ENCODE measurements around the gene NDFIP1. TPM values are rescaled to one million over a fixed set of nuclear protein-coding genes. Genes with fewer than 3 reads are reported as not detected.

NDFIP1 gene
- total RNA-seq, 4 donors from 2014 or later: 37.1 to 63.5 (median 42.5) TPM

DNA sequence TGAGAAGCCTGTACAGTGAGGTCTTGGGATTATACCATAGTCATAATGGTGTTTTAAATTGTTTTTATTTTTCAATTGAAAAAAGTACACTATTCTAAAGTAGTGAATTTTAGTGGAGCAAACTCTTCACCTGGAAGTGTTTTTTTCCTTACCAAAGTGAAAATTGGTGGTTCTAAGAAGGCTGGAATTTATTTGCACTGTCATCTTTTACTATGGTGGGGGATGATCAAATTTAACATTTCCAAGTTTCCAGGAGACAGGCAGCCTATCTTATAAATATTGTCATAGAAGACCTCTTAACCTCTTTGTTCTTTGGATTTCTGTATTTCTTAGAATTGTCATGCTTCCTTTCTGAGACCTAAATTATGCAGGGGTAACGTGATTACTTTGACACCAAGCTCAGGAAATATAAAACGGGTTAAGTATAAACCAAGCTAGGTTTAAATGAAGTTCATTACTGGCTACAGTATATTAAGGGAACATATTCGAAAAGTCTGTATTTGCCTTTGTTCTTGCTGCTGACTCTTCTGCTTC, 20.2 kb downstream of the NDFIP1 start:
- no peaks in the 10 kb centered on the region for H3K9me3 ChIP-seq
- ATAC-seq (no peak), DNase-seq (no peak)
- in situ Hi-C loops (cut with MboI; ENCODE audit: low sequenced_read_pairs in 4 of 4): loop anchor here (25.0 kb wide), 1 partner anchor 441 kb away; the partner anchor contains the start of gene ARAP3 (in 4 of the 4)
- H3K36me3 ChIP-seq: peaks cover 0 to 8% of the 10 kb centered on the region in 2 donors
- H3K4me1 ChIP-seq: peaks cover 14 to 17% of the 10 kb centered on the region in 2 donors
- intact Hi-C loops (cut with DNase I; ENCODE audit: low total_unique reads): no loop called here
- TF ChIP-seq, protein P1, sequence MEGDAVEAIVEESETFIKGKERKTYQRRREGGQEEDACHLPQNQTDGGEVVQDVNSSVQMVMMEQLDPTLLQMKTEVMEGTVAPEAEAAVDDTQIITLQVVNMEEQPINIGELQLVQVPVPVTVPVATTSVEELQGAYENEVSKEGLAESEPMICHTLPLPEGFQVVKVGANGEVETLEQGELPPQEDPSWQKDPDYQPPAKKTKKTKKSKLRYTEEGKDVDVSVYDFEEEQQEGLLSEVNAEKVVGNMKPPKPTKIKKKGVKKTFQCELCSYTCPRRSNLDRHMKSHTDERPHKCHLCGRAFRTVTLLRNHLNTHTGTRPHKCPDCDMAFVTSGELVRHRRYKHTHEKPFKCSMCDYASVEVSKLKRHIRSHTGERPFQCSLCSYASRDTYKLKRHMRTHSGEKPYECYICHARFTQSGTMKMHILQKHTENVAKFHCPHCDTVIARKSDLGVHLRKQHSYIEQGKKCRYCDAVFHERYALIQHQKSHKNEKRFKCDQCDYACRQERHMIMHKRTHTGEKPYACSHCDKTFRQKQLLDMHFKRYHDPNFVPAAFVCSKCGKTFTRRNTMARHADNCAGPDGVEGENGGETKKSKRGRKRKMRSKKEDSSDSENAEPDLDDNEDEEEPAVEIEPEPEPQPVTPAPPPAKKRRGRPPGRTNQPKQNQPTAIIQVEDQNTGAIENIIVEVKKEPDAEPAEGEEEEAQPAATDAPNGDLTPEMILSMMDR (IDR thresholded peaks at IDR 0.05 in 4 of 5, conservative IDR thresholded peaks at IDR 0.05 in 1 of 5): no peak
- no peak for TF ChIP-seq POLR2A (IDR thresholded peaks at IDR 0.05)
- H3K27ac ChIP-seq: peak overlapping the region in 1 of 4 donors; percentile 15
- H3K27me3 ChIP-seq: no peaks in the 10 kb centered on the region
- H3K4me3 ChIP-seq: no peak overlapping the region

DNA sequence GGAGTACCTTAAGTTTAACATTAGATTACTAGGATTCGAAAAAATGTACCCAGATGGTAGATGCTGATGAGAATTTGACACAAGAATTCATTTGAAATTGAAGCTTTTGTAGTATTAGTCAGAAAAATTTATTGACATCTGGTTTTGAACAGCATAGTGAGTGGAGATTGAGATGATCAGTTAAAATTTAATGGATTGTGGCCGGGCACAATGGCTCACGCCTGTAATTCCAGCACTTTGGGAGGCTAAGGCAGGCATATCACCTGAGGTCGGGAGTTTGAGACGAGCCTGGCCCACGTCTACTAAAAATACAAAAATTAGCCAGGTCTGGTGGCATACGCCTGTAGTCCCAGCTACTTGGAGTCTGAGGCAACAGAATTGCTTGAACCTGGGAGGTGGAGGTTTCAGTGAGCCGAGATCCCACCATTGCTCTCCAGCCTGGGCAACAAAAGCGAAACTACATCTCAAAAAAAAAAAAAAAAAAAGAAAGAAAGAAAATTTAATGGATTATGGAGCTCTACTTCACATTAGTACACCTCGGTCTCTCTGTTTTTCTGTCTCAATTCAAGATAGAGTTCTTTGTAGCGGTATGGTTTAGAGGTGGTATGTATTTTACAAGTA, 21.0 kb downstream of the NDFIP1 start:
- Histone ChIP-seq H3K9me3 (no peaks in the 10 kb centered on the region), H3K4me3 (no peak overlapping the region), H3K36me3 (peaks cover 0 to 11% of the 10 kb centered on the region in 2 donors), H3K27me3 (no peaks in the 10 kb centered on the region), H3K27ac (peak overlapping the region in 1 of 4 donors; percentile 15), H3K4me1 (peaks cover 14 to 17% of the 10 kb centered on the region in 2 donors)
- in situ Hi-C loops (cut with MboI; ENCODE audit: low sequenced_read_pairs in 4 of 4): loop anchor here (25.0 kb wide), 1 partner anchor 442 kb away; the partner anchor contains the start of gene ARAP3 (in 4 of the 4)
- DNase-seq: no peak
- intact Hi-C loops (cut with DNase I; ENCODE audit: low total_unique reads): no loop called here
- no peak for ATAC-seq
- TF ChIP-seq POLR2A (IDR thresholded peaks at IDR 0.05): no peak
- TF ChIP-seq, protein P1 (IDR thresholded peaks at IDR 0.05 in 4 of 5, conservative IDR thresholded peaks at IDR 0.05 in 1 of 5): no peak

DNA sequence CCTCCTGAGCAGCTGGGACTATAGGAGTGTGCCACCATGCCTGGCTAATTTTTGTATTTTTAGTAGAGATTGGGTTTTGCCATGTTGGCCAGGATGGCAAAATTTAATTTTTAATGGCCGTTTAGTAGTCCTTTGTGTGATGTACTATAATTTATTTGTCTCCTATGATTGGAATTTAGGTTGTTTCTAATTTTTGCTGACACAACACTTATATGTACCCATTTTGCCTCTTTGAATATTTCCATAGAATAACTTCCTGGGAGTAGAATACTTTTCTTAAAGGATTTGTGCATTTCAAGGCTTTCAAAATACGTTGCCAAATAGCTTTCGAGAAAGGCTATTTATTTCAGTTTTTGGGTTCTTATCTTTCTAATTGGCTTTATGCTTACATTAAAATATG, 22.8 kb downstream of the NDFIP1 start:
- H3K4me1 ChIP-seq: peaks cover 14 to 17% of the 10 kb centered on the region in 2 donors
- peaks cover 0 to 15% of the 10 kb centered on the region in 2 donors for H3K36me3 ChIP-seq
- no peak overlapping the region for H3K4me3 ChIP-seq
- ATAC-seq: no peak
- H3K27ac ChIP-seq: no peak overlapping the region
- H3K27me3 ChIP-seq: no peaks in the 10 kb centered on the region
- intact Hi-C loops (cut with DNase I; ENCODE audit: low total_unique reads): no loop called here
- no peaks in the 10 kb centered on the region for H3K9me3 ChIP-seq
- TF ChIP-seq, protein P1 (IDR thresholded peaks at IDR 0.05 in 4 of 5, conservative IDR thresholded peaks at IDR 0.05 in 1 of 5): no peak
- TF ChIP-seq POLR2A (IDR thresholded peaks at IDR 0.05): no peak
- in situ Hi-C loops (cut with MboI; ENCODE audit: low sequenced_read_pairs in 4 of 4): loop anchor here (25.0 kb wide), 1 partner anchor 444 kb away; the partner anchor contains the start of gene ARAP3 (in 4 of the 4)
- DNase-seq: no peak

DNA sequence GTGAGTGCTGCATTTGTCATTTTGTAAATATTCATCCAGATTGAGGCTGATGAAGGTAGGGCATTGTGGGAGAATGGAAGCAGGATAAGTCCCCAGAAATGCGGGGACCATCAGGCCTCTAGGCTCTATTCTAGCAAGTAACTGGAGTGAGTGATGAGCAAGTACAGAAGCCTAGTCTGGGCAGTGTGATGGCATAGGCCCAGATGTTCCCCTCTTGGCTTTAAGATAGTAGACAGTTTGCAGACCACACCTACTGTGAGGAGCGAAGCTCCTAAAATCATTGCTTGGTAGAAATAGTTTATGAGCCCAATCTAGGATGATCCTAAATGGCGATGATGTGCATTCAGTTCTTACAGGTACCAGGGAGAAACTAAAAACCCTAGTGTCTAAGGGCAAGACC, 24.3 kb downstream of the NDFIP1 start:
- ATAC-seq: no peak
- peaks cover 13 to 14% of the 10 kb centered on the region in 2 donors for H3K4me1 ChIP-seq
- H3K27me3 ChIP-seq: no peaks in the 10 kb centered on the region
- no peak for DNase-seq
- no peak for TF ChIP-seq POLR2A (IDR thresholded peaks at IDR 0.05)
- TF ChIP-seq, protein P1 (IDR thresholded peaks at IDR 0.05 in 4 of 5, conservative IDR thresholded peaks at IDR 0.05 in 1 of 5): no peak
- H3K4me3 ChIP-seq: no peak overlapping the region
- in situ Hi-C loops (cut with MboI; ENCODE audit: low sequenced_read_pairs in 4 of 4): loop anchor here (25.0 kb wide), 1 partner anchor 446 kb away; the partner anchor contains the start of gene ARAP3 (in 4 of the 4)
- peaks cover 2 to 23% of the 10 kb centered on the region in 2 donors for H3K36me3 ChIP-seq
- intact Hi-C loops (cut with DNase I; ENCODE audit: low total_unique reads): no loop called here
- H3K27ac ChIP-seq: no peak overlapping the region
- H3K9me3 ChIP-seq: no peaks in the 10 kb centered on the region
